ENCODE measurements around the gene CYP24A1. TPM values are rescaled to one million over a fixed set of nuclear protein-coding genes. Genes with fewer than 3 reads are reported as not detected.
A peak's percentile ranks its signal among the peaks of the same experiment; 100 is the strongest.

Gene CYP24A1
- total and polyA plus RNA-seq, 8 donors = 0.09 TPM; not detected in 7

GRCh38 chr20:54116550-54117235, 57.1 kb downstream of the CYP24A1 start:
- no peak for FAIRE-seq
- intact Hi-C loops (cut with DNase I) = no loop called here
- no peak for DNase-seq
- no peaks in the 10 kb centered on the region for H3K4me1 ChIP-seq
- no peak for ATAC-seq
- no peak overlapping the region for H3K4me3 ChIP-seq
- H3K36me3 ChIP-seq = no peaks in the 10 kb centered on the region
- TF ChIP-seq CTCF (IDR thresholded peaks at IDR 0.05) = no peak
- H3K27ac ChIP-seq = no peak overlapping the region
- 78 to 89% methylated on average over 4 of the region's 4 CpGs for WGBS, 2 donors
- no peaks in the 10 kb centered on the region for H3K27me3 ChIP-seq
- no peaks in the 10 kb centered on the region for H3K9me3 ChIP-seq

GRCh38 chr20:54115172-54115854, 58.5 kb downstream of the CYP24A1 start:
- no peak for TF ChIP-seq CTCF (IDR thresholded peaks at IDR 0.05)
- intact Hi-C loops (cut with DNase I) = no loop called here
- Histone ChIP-seq H3K4me1 (no peaks in the 10 kb centered on the region), H3K36me3 (no peaks in the 10 kb centered on the region), H3K27me3 (no peaks in the 10 kb centered on the region), H3K4me3 (no peak overlapping the region), H3K27ac (peak overlapping the region in 1 of 4 donors; percentile 9), H3K9me3 (no peaks in the 10 kb centered on the region)
- FAIRE-seq (no peak), ATAC-seq (peak in 1 of 4 donors; percentile 16), DNase-seq (no peak)
- WGBS, 2 donors = 64 to 66% methylated on average over 15 of the region's 15 CpGs

- intact Hi-C loops (cut with DNase I) = no loop called here
- no peak overlapping the region for H3K27ac ChIP-seq
- no peaks in the 10 kb centered on the region for H3K9me3 ChIP-seq
- no peak for TF ChIP-seq CTCF (IDR thresholded peaks at IDR 0.05)
- DNase-seq (no peak), FAIRE-seq (no peak), ATAC-seq (no peak)
- H3K4me1 ChIP-seq = no peaks in the 10 kb centered on the region
- 53 to 71% methylated on average over 2 of the region's 2 CpGs for WGBS, 2 donors
- H3K4me3 ChIP-seq = no peak overlapping the region
- no peaks in the 10 kb centered on the region for H3K27me3 ChIP-seq
- no peaks in the 10 kb centered on the region for H3K36me3 ChIP-seq
Observed at GRCh38 chr20:54114109-54114508, 59.7 kb downstream of the CYP24A1 start.

- H3K9me3 ChIP-seq = no peaks in the 10 kb centered on the region
- DNase-seq (no peak), FAIRE-seq (no peak), ATAC-seq (no peak)
- no peaks in the 10 kb centered on the region for H3K27me3 ChIP-seq
- intact Hi-C loops (cut with DNase I) = no loop called here
- no peaks in the 10 kb centered on the region for H3K4me1 ChIP-seq
- 72 to 86% methylated on average over 2 of the region's 2 CpGs for whole genome bisulfite sequencing, 2 donors
- TF ChIP-seq CTCF (IDR thresholded peaks at IDR 0.05) = no peak
- H3K36me3 ChIP-seq = no peaks in the 10 kb centered on the region
- no peak overlapping the region for H3K4me3 ChIP-seq
- H3K27ac ChIP-seq = no peak overlapping the region
Observed at GRCh38 chr20:54113566-54113965, 60.2 kb downstream of the CYP24A1 start.
